ENCODE results near the gene CCDC28A. TPM values are rescaled to one million over a fixed set of nuclear protein-coding genes. Genes with fewer than 3 reads are reported as not detected.

Gene CCDC28A
- polyA plus RNA-seq (2013) = 14.5 and 15.0 TPM in 2 replicates

- Histone ChIP-seq H3K4me1 (ENCODE audit: control insufficient read depth in 1 of 2, insufficient read depth in 2 of 2, low read length in 2 of 2) (peaks cover 3% of the 10 kb centered on the region in 2 experiments), H3K4me2 (ENCODE audit: low read length) (peak within 1 kb of the TSS; percentile 89), H4K8ac (ENCODE audit: low read depth, low read length) (peak within 1 kb of the TSS; percentile 86), H3K4me3 (ENCODE audit: low read depth, low read length) (peak within 1 kb of the TSS; percentile 88), H3K27ac (ENCODE audit: low read depth, low read length) (peak within 1 kb of the TSS; percentile 89), H3K23ac (ENCODE audit: low read length) (no peak within 1 kb of the TSS), H2BK120ac (ENCODE audit: insufficient read depth, low read length, poor library complexity) (peak within 1 kb of the TSS; percentile 85), H2AFZ (ENCODE audit: insufficient read depth, low read length, poor library complexity) (peak within 1 kb of the TSS; percentile 92), H3K79me2 (ENCODE audit: control insufficient read depth, insufficient read depth, low read length, poor library complexity) (no peaks in the 10 kb centered on the region), H4K91ac (ENCODE audit: low read depth, low read length) (peak within 1 kb of the TSS; percentile 93), H3K18ac (ENCODE audit: low read length) (peak within 1 kb of the TSS; percentile 56), H3K14ac (ENCODE audit: low read length) (peak within 1 kb of the TSS; percentile 77), H3K36me3 (ENCODE audit: control insufficient read depth in 1 of 2, insufficient read depth in 2 of 2, low read length in 2 of 2) (no peaks in the 10 kb centered on the region), H3K4ac (ENCODE audit: low read depth, low read length) (peak within 1 kb of the TSS; percentile 37), H2AK5ac (ENCODE audit: low read length) (no peak within 1 kb of the TSS), H3K27me3 (ENCODE audit: insufficient read depth, low read length) (no peaks in the 10 kb centered on the region), H3K9ac (ENCODE audit: low read length) (peak within 1 kb of the TSS; percentile 88), H2BK5ac (ENCODE audit: low read depth, low read length, poor library complexity) (peak within 1 kb of the TSS; percentile 92), H3K79me1 (ENCODE audit: low read length) (peaks cover 5% of the 10 kb centered on the region), H2BK12ac (ENCODE audit: low read length) (peak within 1 kb of the TSS; percentile 34), H3K9me3 (ENCODE audit: insufficient read depth, low read depth, low read length) (no peaks in the 10 kb centered on the region), H4K12ac (ENCODE audit: low read depth, low read length) (peak within 1 kb of the TSS; percentile 59)
- DNase-seq = peak; percentile 91 to 98
- no CpG with 5 or more reads among the region's 47 CpGs for WGBS (ENCODE audit: extremely low coverage, insufficient coverage, insufficient read length)
Measured at GRCh38 chr6:138773177-138774091, at the start of gene CCDC28A. Gene CCDC28A, plus strand, starts transcription at chr6:138773769. Its CDS starts 2,352 bp downstream, at chr6:138776121.

GRCh38 chr6:138724015-138724414 is 49.6 kb upstream of the CCDC28A start:
- H2AFZ ChIP-seq (ENCODE audit: insufficient read depth, low read length, poor library complexity) = no peak overlapping the region
- H3K36me3 ChIP-seq (ENCODE audit: control insufficient read depth in 1 of 2, insufficient read depth in 2 of 2, low read length in 2 of 2) = peaks cover 0 to 2% of the 10 kb centered on the region in 2 experiments
- H3K27me3 ChIP-seq (ENCODE audit: insufficient read depth, low read length) = no peaks in the 10 kb centered on the region
- H2AK5ac ChIP-seq (ENCODE audit: low read length) = no peak overlapping the region
- no peak overlapping the region for H4K91ac ChIP-seq (ENCODE audit: low read depth, low read length)
- no peak overlapping the region for H2BK120ac ChIP-seq (ENCODE audit: insufficient read depth, low read length, poor library complexity)
- peak overlapping the region; percentile 88 for H3K27ac ChIP-seq (ENCODE audit: low read depth, low read length)
- peak; percentile 31 to 50 for DNase-seq
- no peak overlapping the region for H3K4ac ChIP-seq (ENCODE audit: low read depth, low read length)
- WGBS (ENCODE audit: extremely low coverage, insufficient coverage, insufficient read length) = no CpG with 5 or more reads among the region's 3 CpGs
- no peaks in the 10 kb centered on the region for H3K79me2 ChIP-seq (ENCODE audit: control insufficient read depth, insufficient read depth, low read length, poor library complexity)
- no peak overlapping the region for H3K18ac ChIP-seq (ENCODE audit: low read length)
- H3K9me3 ChIP-seq (ENCODE audit: insufficient read depth, low read depth, low read length) = no peaks in the 10 kb centered on the region
- H4K8ac ChIP-seq (ENCODE audit: low read depth, low read length) = no peak overlapping the region
- peaks cover 12 to 15% of the 10 kb centered on the region in 2 experiments for H3K4me1 ChIP-seq (ENCODE audit: control insufficient read depth in 1 of 2, insufficient read depth in 2 of 2, low read length in 2 of 2)
- no peak overlapping the region for H3K14ac ChIP-seq (ENCODE audit: low read length)
- H2BK5ac ChIP-seq (ENCODE audit: low read depth, low read length, poor library complexity) = no peak overlapping the region
- no peak overlapping the region for H4K12ac ChIP-seq (ENCODE audit: low read depth, low read length)
- H3K9ac ChIP-seq (ENCODE audit: low read length) = no peak overlapping the region
- no peak overlapping the region for H3K4me3 ChIP-seq (ENCODE audit: low read depth, low read length)
- peaks cover 13% of the 10 kb centered on the region for H3K79me1 ChIP-seq (ENCODE audit: low read length)
- H3K23ac ChIP-seq (ENCODE audit: low read length) = no peak overlapping the region
- no peak overlapping the region for H3K4me2 ChIP-seq (ENCODE audit: low read length)
- H2BK12ac ChIP-seq (ENCODE audit: low read length) = no peak overlapping the region

- H3K4me1 ChIP-seq (ENCODE audit: control insufficient read depth in 1 of 2, insufficient read depth in 2 of 2, low read length in 2 of 2) = peaks cover 8 to 15% of the 10 kb centered on the region in 2 experiments
- no peak overlapping the region for H3K4ac ChIP-seq (ENCODE audit: low read depth, low read length)
- peak overlapping the region; percentile 42 for H2AK5ac ChIP-seq (ENCODE audit: low read length)
- WGBS (ENCODE audit: extremely low coverage, insufficient coverage, insufficient read length) = no CpG with 5 or more reads among the region's 7 CpGs
- H3K4me3 ChIP-seq (ENCODE audit: low read depth, low read length) = no peak overlapping the region
- H3K18ac ChIP-seq (ENCODE audit: low read length) = no peak overlapping the region
- no peaks in the 10 kb centered on the region for H3K9me3 ChIP-seq (ENCODE audit: insufficient read depth, low read depth, low read length)
- H2BK5ac ChIP-seq (ENCODE audit: low read depth, low read length, poor library complexity) = peak overlapping the region; percentile 15
- peak overlapping the region; percentile 33 for H3K14ac ChIP-seq (ENCODE audit: low read length)
- H3K27me3 ChIP-seq (ENCODE audit: insufficient read depth, low read length) = no peaks in the 10 kb centered on the region
- peak overlapping the region; percentile 28 for H3K23ac ChIP-seq (ENCODE audit: low read length)
- peak overlapping the region; percentile 29 for H4K91ac ChIP-seq (ENCODE audit: low read depth, low read length)
- peak overlapping the region; percentile 48 for H2BK12ac ChIP-seq (ENCODE audit: low read length)
- H3K9ac ChIP-seq (ENCODE audit: low read length) = no peak overlapping the region
- H4K12ac ChIP-seq (ENCODE audit: low read depth, low read length) = no peak overlapping the region
- DNase-seq = peak; percentile 86 to 95
- H3K4me2 ChIP-seq (ENCODE audit: low read length) = no peak overlapping the region
- H2AFZ ChIP-seq (ENCODE audit: insufficient read depth, low read length, poor library complexity) = no peak overlapping the region
- H3K27ac ChIP-seq (ENCODE audit: low read depth, low read length) = peak overlapping the region; percentile 44
- no peak overlapping the region for H2BK120ac ChIP-seq (ENCODE audit: insufficient read depth, low read length, poor library complexity)
- no peaks in the 10 kb centered on the region for H3K79me2 ChIP-seq (ENCODE audit: control insufficient read depth, insufficient read depth, low read length, poor library complexity)
- H3K36me3 ChIP-seq (ENCODE audit: control insufficient read depth in 1 of 2, insufficient read depth in 2 of 2, low read length in 2 of 2) = no peaks in the 10 kb centered on the region
- H3K79me1 ChIP-seq (ENCODE audit: low read length) = peaks cover 10% of the 10 kb centered on the region
- no peak overlapping the region for H4K8ac ChIP-seq (ENCODE audit: low read depth, low read length)
Measured at GRCh38 chr6:138726066-138726756, 47.4 kb upstream of the CCDC28A start.

GRCh38 chr6:138726757-138727097 is 46.8 kb upstream of the CCDC28A start:
- no peak overlapping the region for H2BK5ac ChIP-seq (ENCODE audit: low read depth, low read length, poor library complexity)
- peak overlapping the region; percentile 35 for H4K91ac ChIP-seq (ENCODE audit: low read depth, low read length)
- no peak overlapping the region for H3K4me3 ChIP-seq (ENCODE audit: low read depth, low read length)
- no CpG with 5 or more reads among the region's 3 CpGs for WGBS (ENCODE audit: extremely low coverage, insufficient coverage, insufficient read length)
- no peak overlapping the region for H3K14ac ChIP-seq (ENCODE audit: low read length)
- peak overlapping the region; percentile 11 for H2BK12ac ChIP-seq (ENCODE audit: low read length)
- no peak overlapping the region for H4K8ac ChIP-seq (ENCODE audit: low read depth, low read length)
- H3K79me1 ChIP-seq (ENCODE audit: low read length) = peaks cover 10% of the 10 kb centered on the region
- no peak overlapping the region for H3K18ac ChIP-seq (ENCODE audit: low read length)
- no peak overlapping the region for H3K4ac ChIP-seq (ENCODE audit: low read depth, low read length)
- peak overlapping the region; percentile 36 for H2BK120ac ChIP-seq (ENCODE audit: insufficient read depth, low read length, poor library complexity)
- H3K9ac ChIP-seq (ENCODE audit: low read length) = no peak overlapping the region
- no peaks in the 10 kb centered on the region for H3K27me3 ChIP-seq (ENCODE audit: insufficient read depth, low read length)
- H3K23ac ChIP-seq (ENCODE audit: low read length) = no peak overlapping the region
- H2AFZ ChIP-seq (ENCODE audit: insufficient read depth, low read length, poor library complexity) = no peak overlapping the region
- no peaks in the 10 kb centered on the region for H3K79me2 ChIP-seq (ENCODE audit: control insufficient read depth, insufficient read depth, low read length, poor library complexity)
- no peaks in the 10 kb centered on the region for H3K9me3 ChIP-seq (ENCODE audit: insufficient read depth, low read depth, low read length)
- H3K27ac ChIP-seq (ENCODE audit: low read depth, low read length) = no peak overlapping the region
- peaks cover 8 to 15% of the 10 kb centered on the region in 2 experiments for H3K4me1 ChIP-seq (ENCODE audit: control insufficient read depth in 1 of 2, insufficient read depth in 2 of 2, low read length in 2 of 2)
- no peak overlapping the region for H2AK5ac ChIP-seq (ENCODE audit: low read length)
- no peaks in the 10 kb centered on the region for H3K36me3 ChIP-seq (ENCODE audit: control insufficient read depth in 1 of 2, insufficient read depth in 2 of 2, low read length in 2 of 2)
- no peak for DNase-seq
- H3K4me2 ChIP-seq (ENCODE audit: low read length) = no peak overlapping the region
- H4K12ac ChIP-seq (ENCODE audit: low read depth, low read length) = no peak overlapping the region

Measured in trophoblast cell (in vitro differentiated cells and primary cell).